Gastrocnemius medialis (tissue), 4 donors: Measurements from ENCODE around the gene DENND6B. TPM values are rescaled to one million over a fixed set of nuclear protein-coding genes. Genes with fewer than 3 reads are reported as not detected.
A peak's percentile ranks its signal among the peaks of the same experiment; 100 is the strongest.
"Not testable (repeated sequence)": the region's sequence is repeated elsewhere in the genome, so short reads cannot be mapped to it uniquely, and the experiment has no call there.

Source experiments
- ATAC-seq, 2 donors: fragments of 150-250 bp; one replicate each; pipeline ENCODE4 v1.9.1; 2016
- DNase-seq, 2 donors: peaks; one replicate each; pipeline ENCODE4 v3.0.0-alpha.2; 2019
- H3K27ac ChIP-seq, 4 donors: fragments of 200-600 bp; sonication (generic); 1 replicate in 1 of 4; 2 replicates in 3 of 4; pipeline ENCODE4 v1.5.1; 2016 to 2018; ENCODE audit warnings: mild to moderate bottlenecking in 2 of 4, moderate library complexity in 1 of 4
- H3K27me3 ChIP-seq, 3 donors: fragments of 200-600 bp; sonication (generic) in 2 of 3; 1 replicate in 1 of 3; 2 replicates in 2 of 3; pipeline versions ENCODE4 v1.5.1 to v1.6.0; 2016 to 2019; ENCODE audit warnings: mild to moderate bottlenecking in 1 of 3, moderate library complexity in 1 of 3
- H3K36me3 ChIP-seq, 2 donors: fragments of 200-600 bp; sonication (generic) in 1 of 2; one replicate each; pipeline ENCODE4 v1.5.1; 2017 to 2018
- H3K4me1 ChIP-seq, 2 donors: fragments of 200-600 bp; sonication (generic) in 1 of 2; one replicate each; pipeline ENCODE4 v1.5.1; 2016 to 2017; ENCODE audit warnings: mild to moderate bottlenecking in 2 of 2
- H3K4me3 ChIP-seq, 4 donors: fragments of 200-600 bp; sonication (generic) in 3 of 4; 1 replicate in 1 of 4; 2 replicates in 3 of 4; pipeline ENCODE4 v1.5.1; 2016 to 2019; ENCODE audit warnings: mild to moderate bottlenecking in 2 of 4
- H3K9me3 ChIP-seq, 3 donors: fragments of 200-600 bp; sonication (generic) in 2 of 3; 1 replicate in 1 of 3; 2 replicates in 2 of 3; pipeline ENCODE4 v1.5.1; 2016 to 2019
- POLR2A ChIP-seq, 2 donors: fragments of 450-650 bp; IDR thresholded peaks; one replicate each; pipeline ENCODE4 v1.6.1; 2017; ENCODE audit warnings: antibody characterized with exemption in 2 of 2, mild to moderate bottlenecking in 2 of 2, moderate library complexity in 2 of 2
- in situ Hi-C, 4 donors: fragments of 200-750 bp; cut with MboI; loops; one replicate each; pipeline versions ENCODE4 v1.15.0 to v1.8.0; 2017; ENCODE audit warnings: low sequenced_read_pairs in 4 of 4
- intact Hi-C: fragments of 100-400 bp; cut with DNase I; formaldehyde crosslinking; loops from one replicate; pipeline ENCODE4 v1.15.1; 2023; ENCODE audit warnings: low total_unique reads
- total RNA-seq, 4 donors: library from RNA; depleted of rRNA; stranded (reverse); fragments of >200 nt; gene quantifications; one replicate each; pipeline versions ENCODE4 v1.1.0 to v1.2.3, GENCODE V29; 2016
- TF ChIP-seq, protein P1 (sequence below), 5 experiments: fragments of 450-650 bp in 3 of 5; fragments of 200-600 bp in 2 of 5; sonication (generic) in 2 of 5; IDR thresholded peaks in 4 of 5; conservative IDR thresholded peaks in 1 of 5; 1 replicate in 4 of 5; 2 replicates in 1 of 5; pipeline ENCODE4 v1.5.1; 2016 to 2019; ENCODE audit warnings: antibody characterized with exemption in 5 of 5, mild to moderate bottlenecking in 3 of 5, moderate library complexity in 3 of 5

The DENND6B gene
- total RNA-seq, 4 donors from 2014 or later = 0.55 to 0.84 (median 0.68) TPM; not detected in 1

DNA sequence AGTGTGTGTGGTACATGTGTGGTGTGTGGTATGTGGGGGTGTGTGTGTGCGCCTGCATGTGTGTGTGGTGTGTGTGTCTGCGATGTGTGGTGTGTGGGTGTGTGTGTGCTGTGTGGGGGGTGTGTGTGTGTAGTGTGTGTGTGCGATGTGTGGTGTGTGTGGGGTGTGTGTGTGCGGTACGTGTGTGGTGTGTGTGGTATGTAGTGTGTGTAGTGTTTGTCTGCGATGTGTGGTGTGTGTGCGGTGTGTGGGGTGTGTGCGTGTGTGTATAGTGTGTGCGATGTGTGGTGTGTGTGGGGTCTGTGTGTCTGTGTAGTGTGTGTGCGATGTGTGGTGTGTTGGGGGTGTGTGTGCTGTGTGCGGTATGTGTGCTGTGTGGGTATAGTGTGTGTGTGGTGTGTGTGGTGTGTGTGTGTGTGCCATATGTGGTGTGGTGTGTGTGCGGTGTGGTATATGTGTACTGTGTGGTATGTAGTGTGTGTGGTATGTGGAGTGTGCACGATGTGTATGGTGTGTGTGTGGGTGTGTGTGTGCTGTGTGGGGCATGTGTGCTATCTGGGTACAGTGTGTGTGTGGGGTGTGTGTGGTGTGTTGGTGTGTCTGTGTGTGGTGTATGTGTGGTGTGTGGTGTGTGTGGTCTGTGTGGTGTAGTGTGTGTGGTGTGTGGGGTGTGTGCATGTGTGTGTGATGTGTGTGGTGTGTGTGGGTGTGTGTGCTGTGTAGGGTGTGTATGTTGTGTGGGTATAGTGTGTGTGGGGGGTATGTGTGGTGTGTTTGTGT is 10.6 kb upstream of the DENND6B start:
- Histone ChIP-seq H3K27me3 (no peaks in the 10 kb centered on the region), H3K4me3 (no peak overlapping the region), H3K9me3 (no peaks in the 10 kb centered on the region), H3K36me3 (no peaks in the 10 kb centered on the region), H3K27ac (no peak overlapping the region), H3K4me1 (peaks cover 6% of the 10 kb centered on the region in 2 donors)
- no peak for ATAC-seq
- intact Hi-C loops = no loop called here
- no peak for DNase-seq
- in situ Hi-C loops = loop anchor here in 1 of 4 donors (10.0 kb wide), 1 partner anchor 83 kb away; the partner anchor contains the start of gene HDAC10
- no peak for TF ChIP-seq POLR2A (IDR thresholded peaks at IDR 0.05)
- TF ChIP-seq, protein P1, sequence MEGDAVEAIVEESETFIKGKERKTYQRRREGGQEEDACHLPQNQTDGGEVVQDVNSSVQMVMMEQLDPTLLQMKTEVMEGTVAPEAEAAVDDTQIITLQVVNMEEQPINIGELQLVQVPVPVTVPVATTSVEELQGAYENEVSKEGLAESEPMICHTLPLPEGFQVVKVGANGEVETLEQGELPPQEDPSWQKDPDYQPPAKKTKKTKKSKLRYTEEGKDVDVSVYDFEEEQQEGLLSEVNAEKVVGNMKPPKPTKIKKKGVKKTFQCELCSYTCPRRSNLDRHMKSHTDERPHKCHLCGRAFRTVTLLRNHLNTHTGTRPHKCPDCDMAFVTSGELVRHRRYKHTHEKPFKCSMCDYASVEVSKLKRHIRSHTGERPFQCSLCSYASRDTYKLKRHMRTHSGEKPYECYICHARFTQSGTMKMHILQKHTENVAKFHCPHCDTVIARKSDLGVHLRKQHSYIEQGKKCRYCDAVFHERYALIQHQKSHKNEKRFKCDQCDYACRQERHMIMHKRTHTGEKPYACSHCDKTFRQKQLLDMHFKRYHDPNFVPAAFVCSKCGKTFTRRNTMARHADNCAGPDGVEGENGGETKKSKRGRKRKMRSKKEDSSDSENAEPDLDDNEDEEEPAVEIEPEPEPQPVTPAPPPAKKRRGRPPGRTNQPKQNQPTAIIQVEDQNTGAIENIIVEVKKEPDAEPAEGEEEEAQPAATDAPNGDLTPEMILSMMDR (IDR thresholded peaks at IDR 0.05 in 4 of 5, conservative IDR thresholded peaks at IDR 0.05 in 1 of 5) = no peak

DNA sequence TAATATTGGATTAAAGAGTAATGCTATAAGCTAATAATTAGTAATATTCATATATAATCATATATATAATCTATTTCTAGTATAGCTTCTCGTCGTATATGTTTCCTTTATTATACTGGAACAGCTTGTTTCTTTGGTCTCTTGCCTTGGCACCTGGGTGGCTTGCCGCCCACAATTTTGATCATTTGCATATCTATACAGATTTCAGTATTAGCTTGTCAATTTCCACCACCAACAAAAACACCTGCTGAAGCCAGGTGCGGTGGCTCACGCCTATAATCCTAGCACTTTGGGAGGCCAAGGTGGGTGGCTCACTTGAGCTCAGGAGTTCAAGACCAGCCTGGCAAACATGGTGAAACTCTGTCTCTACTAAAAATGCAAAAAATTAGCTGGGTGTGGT is 7.6 kb upstream of the DENND6B start:
- H3K27me3 ChIP-seq, DNase-seq, H3K9me3 ChIP-seq, ATAC-seq, H3K36me3 ChIP-seq, H3K4me3 ChIP-seq, H3K4me1 ChIP-seq, intact Hi-C loops, H3K27ac ChIP-seq: not testable (repeated sequence)
- in situ Hi-C loops = loop anchor here in 1 of 4 donors (10.0 kb wide), 1 partner anchor 80 kb away; the partner anchor contains the start of gene HDAC10

DNA sequence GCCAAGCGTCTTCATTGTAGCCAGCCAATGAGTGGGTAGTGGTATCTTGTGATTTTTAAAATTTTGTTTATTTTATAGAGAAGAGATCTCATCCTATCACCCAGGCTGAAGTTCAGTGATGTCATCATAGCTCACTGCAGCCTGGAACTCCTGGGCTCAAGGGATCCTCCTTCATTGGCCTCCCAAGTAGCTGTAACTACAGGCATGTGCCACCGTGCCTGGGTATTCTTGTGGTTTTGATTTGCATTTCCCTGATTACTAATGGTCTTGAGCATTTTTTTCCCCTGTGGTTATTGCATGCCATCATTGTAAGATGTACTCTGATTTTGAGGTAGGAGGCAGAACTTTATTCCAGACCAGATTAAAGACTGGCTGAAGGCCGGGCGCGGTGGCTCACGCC is 2.4 kb upstream of the DENND6B start:
- Histone ChIP-seq H3K4me3 (no peak overlapping the region), H3K36me3 (no peaks in the 10 kb centered on the region), H3K27ac (no peak overlapping the region), H3K4me1 (peaks cover 7 to 10% of the 10 kb centered on the region in 2 donors), H3K9me3 (no peaks in the 10 kb centered on the region), H3K27me3 (no peaks in the 10 kb centered on the region)
- TF ChIP-seq, protein P1 (IDR thresholded peaks at IDR 0.05 in 4 of 5, conservative IDR thresholded peaks at IDR 0.05 in 1 of 5) = no peak
- TF ChIP-seq POLR2A (IDR thresholded peaks at IDR 0.05) = no peak
- in situ Hi-C loops (loop anchor here in 3 of 4 donors (10.0 kb wide), 2 partner anchors 54 to 74 kb away; partner anchors contain the start of genes MAPK11 (in 2 of the 3) and HDAC10 (in 1 of the 3)), intact Hi-C loops (loop anchor here (5.0 kb wide), 1 partner anchor 52 kb away; no protein-coding TSS in a partner anchor)
- ATAC-seq (no peak), DNase-seq (no peak)

DNA sequence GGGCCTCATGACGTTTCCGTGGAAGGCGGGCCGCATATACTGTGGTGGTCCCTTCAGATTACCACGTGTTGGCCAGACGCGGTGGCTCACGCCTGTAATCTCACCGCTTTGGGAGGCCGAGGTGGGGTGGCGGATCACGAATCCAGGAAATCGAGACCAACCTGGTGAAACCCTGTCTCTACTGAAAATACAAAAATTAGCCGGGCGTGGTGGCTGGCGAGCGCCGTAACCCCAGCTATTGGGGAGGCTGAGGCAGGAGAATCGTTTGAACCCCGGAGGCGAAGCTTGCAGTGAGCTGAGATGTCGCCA is 853 bp upstream of the DENND6B start:
- in situ Hi-C loops = loop anchor here in 3 of 4 donors (10.0 kb wide), 2 partner anchors 53 to 73 kb away; partner anchors contain the start of genes MAPK11 (in 2 of the 3) and HDAC10 (in 1 of the 3)
- H3K4me3 ChIP-seq = peak overlapping the region; percentile 76 to 94 (median 82)
- H3K4me1 ChIP-seq = peaks cover 7 to 10% of the 10 kb centered on the region in 2 donors
- H3K27ac ChIP-seq = peak overlapping the region; percentile 76 to 96 (median 90)
- DNase-seq (no peak), ATAC-seq (no peak)
- no peaks in the 10 kb centered on the region for H3K9me3 ChIP-seq
- intact Hi-C loops = loop anchor here (1.0 to 5.0 kb wide), 4 partner anchors 15 to 86 kb away; partner anchors contain the start of gene PLXNB2
- H3K36me3 ChIP-seq = no peaks in the 10 kb centered on the region
- no peak for TF ChIP-seq POLR2A (IDR thresholded peaks at IDR 0.05)
- TF ChIP-seq, protein P1 (IDR thresholded peaks at IDR 0.05 in 4 of 5, conservative IDR thresholded peaks at IDR 0.05 in 1 of 5) = no peak
- H3K27me3 ChIP-seq = no peaks in the 10 kb centered on the region
